Breast epithelium (tissue), 3 donors: Measurements from ENCODE around the gene BRI3.

ENCODE experiments used
- CTCF ChIP-seq, 3 donors: fragments of 450-650 bp; IDR thresholded peaks; one replicate each; pipeline ENCODE4 v1.5.1; 2016 to 2017; ENCODE audit warnings: antibody characterized with exemption in 3 of 3, mild to moderate bottlenecking in 3 of 3, moderate library complexity in 3 of 3
- POLR2A ChIP-seq: fragments of 450-650 bp; IDR thresholded peaks from one replicate; pipeline ENCODE4 v1.6.1; 2016; ENCODE audit warnings: antibody characterized with exemption, mild to moderate bottlenecking, moderate library complexity
- POLR2AphosphoS5 ChIP-seq, 3 donors: sonication (generic); formaldehyde crosslinking; IDR thresholded peaks; one replicate each; pipeline ENCODE4 v1.6.1; 2017; ENCODE audit warnings: antibody characterized with exemption in 3 of 3

- TF ChIP-seq CTCF (IDR thresholded peaks at IDR 0.05), result no peak
- TF ChIP-seq POLR2AphosphoS5 (IDR thresholded peaks at IDR 0.05), result no peak
- no peak for TF ChIP-seq POLR2A
Observed at GRCh38 chr7:98334081-98334480, 52.6 kb downstream of the BRI3 start.
